Measurements from ENCODE around the gene SPRR1A.
"Not testable (repeated sequence)": the region's sequence is repeated elsewhere in the genome, so short reads cannot be mapped to it uniquely, and the experiment has no call there.

DNA sequence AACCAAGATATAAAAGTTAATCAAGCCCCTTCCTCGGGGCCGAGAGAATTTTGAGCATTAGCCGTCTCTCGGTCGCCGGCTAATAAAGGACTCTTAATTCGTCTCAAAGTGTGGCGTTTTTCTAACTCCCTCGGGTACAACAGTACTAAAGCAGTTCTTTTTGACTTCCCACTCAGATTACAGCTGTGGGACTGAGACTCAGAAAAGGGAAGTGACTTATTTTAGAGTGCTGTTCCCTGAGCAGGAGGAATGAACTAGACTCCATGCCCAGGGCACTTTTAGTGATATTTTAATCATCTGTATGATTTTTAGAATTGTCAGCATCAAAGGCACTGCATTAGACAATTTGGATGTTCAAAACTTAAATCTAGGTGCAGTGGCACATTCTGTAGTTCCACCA, 38.5 kb downstream of the SPRR1A start:
- not testable (repeated sequence) for TF ChIP-seq POLR2A (IDR thresholded peaks at IDR 0.05; ENCODE audit: low read depth)
- TF ChIP-seq, protein P1, sequence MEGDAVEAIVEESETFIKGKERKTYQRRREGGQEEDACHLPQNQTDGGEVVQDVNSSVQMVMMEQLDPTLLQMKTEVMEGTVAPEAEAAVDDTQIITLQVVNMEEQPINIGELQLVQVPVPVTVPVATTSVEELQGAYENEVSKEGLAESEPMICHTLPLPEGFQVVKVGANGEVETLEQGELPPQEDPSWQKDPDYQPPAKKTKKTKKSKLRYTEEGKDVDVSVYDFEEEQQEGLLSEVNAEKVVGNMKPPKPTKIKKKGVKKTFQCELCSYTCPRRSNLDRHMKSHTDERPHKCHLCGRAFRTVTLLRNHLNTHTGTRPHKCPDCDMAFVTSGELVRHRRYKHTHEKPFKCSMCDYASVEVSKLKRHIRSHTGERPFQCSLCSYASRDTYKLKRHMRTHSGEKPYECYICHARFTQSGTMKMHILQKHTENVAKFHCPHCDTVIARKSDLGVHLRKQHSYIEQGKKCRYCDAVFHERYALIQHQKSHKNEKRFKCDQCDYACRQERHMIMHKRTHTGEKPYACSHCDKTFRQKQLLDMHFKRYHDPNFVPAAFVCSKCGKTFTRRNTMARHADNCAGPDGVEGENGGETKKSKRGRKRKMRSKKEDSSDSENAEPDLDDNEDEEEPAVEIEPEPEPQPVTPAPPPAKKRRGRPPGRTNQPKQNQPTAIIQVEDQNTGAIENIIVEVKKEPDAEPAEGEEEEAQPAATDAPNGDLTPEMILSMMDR (IDR thresholded peaks at IDR 0.05): not testable (repeated sequence)

Measured in esophagus muscularis mucosa (tissue), 3 donors.